ENCODE measurements around the gene NCL. TPM values are rescaled to one million over a fixed set of nuclear protein-coding genes. Genes with fewer than 3 reads are reported as not detected.

The NCL gene
- 154 and 228 TPM in 2 replicates for total RNA-seq (2014; rRNA removed)
- 202 TPM for polyA plus RNA-seq (2012)

- peak; percentile 97 for DNase-seq (ENCODE audit: low read depth)
Observed at GRCh38 chr2:231463698-231464575, at the start of gene NCL. TSS of gene NCL (minus strand) at chr2:231464484. CDS start at chr2:231464353, 131 bp downstream.

- DNase-seq (ENCODE audit: low read depth) = no peak
Observed at GRCh38 chr2:231513746-231514224, 49.5 kb upstream of the NCL start.

- peak; percentile 20 for DNase-seq (ENCODE audit: low read depth)
Observed at GRCh38 chr2:231512222-231512621, 47.9 kb upstream of the NCL start.

- no peak for DNase-seq (ENCODE audit: low read depth)
Observed at GRCh38 chr2:231503766-231504165, 39.5 kb upstream of the NCL start.

- DNase-seq (ENCODE audit: low read depth) = no peak
Observed at GRCh38 chr2:231502596-231502995, 38.3 kb upstream of the NCL start.

- DNase-seq (ENCODE audit: low read depth) = no peak
Observed at GRCh38 chr2:231497651-231498050, 33.4 kb upstream of the NCL start.

- DNase-seq (ENCODE audit: low read depth) = no peak
Observed at GRCh38 chr2:231494669-231495068, 30.4 kb upstream of the NCL start.

GRCh38 chr2:231490801-231491200 is 26.5 kb upstream of the NCL start:
- DNase-seq (ENCODE audit: low read depth) = no peak

GRCh38 chr2:231489990-231490389 is 25.7 kb upstream of the NCL start:
- DNase-seq (ENCODE audit: low read depth) = no peak

GRCh38 chr2:231488331-231488730 is 24.0 kb upstream of the NCL start:
- DNase-seq (ENCODE audit: low read depth) = no peak

GRCh38 chr2:231486851-231487596 is 22.7 kb upstream of the NCL start:
- DNase-seq (ENCODE audit: low read depth) = no peak

- DNase-seq (ENCODE audit: low read depth) = no peak
Observed at GRCh38 chr2:231483398-231484329, 19.4 kb upstream of the NCL start.

GRCh38 chr2:231482806-231483391 is 18.6 kb upstream of the NCL start:
- peak; percentile 35 for DNase-seq (ENCODE audit: low read depth)

- no peak for DNase-seq (ENCODE audit: low read depth)
Observed at GRCh38 chr2:231480781-231481180, 16.5 kb upstream of the NCL start.

- no peak for DNase-seq (ENCODE audit: low read depth)
Observed at GRCh38 chr2:231479455-231479854, 15.2 kb upstream of the NCL start.

GRCh38 chr2:231476920-231477319 is 12.6 kb upstream of the NCL start:
- DNase-seq (ENCODE audit: low read depth) = no peak

GRCh38 chr2:231475965-231476364 is 11.7 kb upstream of the NCL start:
- DNase-seq (ENCODE audit: low read depth) = no peak

- DNase-seq (ENCODE audit: low read depth) = no peak
Observed at GRCh38 chr2:231472816-231473215, 8.5 kb upstream of the NCL start.

GRCh38 chr2:231470246-231470900 is 6.1 kb upstream of the NCL start:
- no peak for DNase-seq (ENCODE audit: low read depth)

GRCh38 chr2:231469583-231469950 is 5.3 kb upstream of the NCL start:
- no peak for DNase-seq (ENCODE audit: low read depth)

All from LHCN-M2 (cell line).